GM12891 (cell line): Measurements from ENCODE around the gene PDLIM7.

ENCODE experiments used
- POLR2A ChIP-seq: IDR thresholded peaks from 2 replicates; pipeline ENCODE4 v1.6.1; 2011; ENCODE audit warnings: low read depth, low read length, control low read depth
- TAF1 ChIP-seq: IDR thresholded peaks from 2 replicates; pipeline ENCODE4 v1.6.1; 2011; ENCODE audit warnings: low read depth, low read length, control low read depth

DNA sequence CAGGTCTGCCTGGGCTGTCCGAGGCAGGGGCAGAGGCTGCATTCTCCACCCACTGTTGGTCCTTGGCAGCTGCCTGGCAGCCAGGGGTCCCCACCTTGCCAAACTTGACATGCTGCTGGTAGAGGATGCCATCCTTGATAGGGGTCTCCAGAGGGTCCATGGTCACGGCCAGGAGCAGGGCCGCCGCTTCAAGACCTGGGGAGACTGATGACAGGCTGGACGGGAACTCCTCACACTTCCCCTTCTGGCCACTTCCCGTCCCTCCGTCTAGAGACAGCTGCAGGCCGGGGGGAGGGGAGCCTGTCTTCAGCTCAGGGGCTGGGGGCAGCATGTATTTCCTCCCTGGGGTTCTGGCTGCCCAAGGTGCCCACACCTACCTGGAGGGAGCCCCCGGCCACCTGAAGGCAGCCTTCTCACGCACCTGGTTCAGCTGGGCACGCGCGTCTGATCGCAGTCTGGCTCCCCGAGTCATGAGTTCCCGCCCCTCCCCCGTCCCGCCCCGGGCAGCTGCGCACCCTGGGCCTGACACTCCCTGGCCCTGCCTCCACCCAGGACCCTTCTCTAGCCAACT, 12.1 kb upstream of the PDLIM7 start, which contains the start of gene DOK3:
- TF ChIP-seq POLR2A (no peak), TAF1 (no peak)
